Measurements from ENCODE around the gene CSPG4.
"Not testable (repeated sequence)": the region's sequence is repeated elsewhere in the genome, so short reads cannot be mapped to it uniquely, and the experiment has no call there.

DNA sequence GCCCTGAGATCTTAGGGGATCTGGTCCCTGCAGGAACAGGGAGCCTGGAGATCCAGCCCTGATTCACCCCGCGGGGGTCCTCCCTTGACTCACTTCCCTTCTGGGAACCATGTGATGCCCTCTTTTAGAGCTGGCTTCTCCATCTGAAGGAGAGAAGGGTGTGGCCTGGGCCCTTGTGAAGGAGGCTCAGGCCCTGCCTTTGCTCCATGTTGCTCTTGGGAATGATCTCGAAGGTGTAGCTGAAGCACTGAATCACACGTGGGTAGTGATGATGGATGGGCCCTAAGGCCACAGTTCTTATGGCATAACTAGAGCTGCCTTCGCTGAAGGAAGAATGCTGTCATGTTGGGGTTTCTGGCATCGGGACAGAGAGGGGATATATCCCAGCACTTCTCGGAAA, 1.2 kb downstream of the CSPG4 start:
- not testable (repeated sequence) for TF ChIP-seq EP300 (IDR thresholded peaks at IDR 0.05)
- TF ChIP-seq, protein P1, sequence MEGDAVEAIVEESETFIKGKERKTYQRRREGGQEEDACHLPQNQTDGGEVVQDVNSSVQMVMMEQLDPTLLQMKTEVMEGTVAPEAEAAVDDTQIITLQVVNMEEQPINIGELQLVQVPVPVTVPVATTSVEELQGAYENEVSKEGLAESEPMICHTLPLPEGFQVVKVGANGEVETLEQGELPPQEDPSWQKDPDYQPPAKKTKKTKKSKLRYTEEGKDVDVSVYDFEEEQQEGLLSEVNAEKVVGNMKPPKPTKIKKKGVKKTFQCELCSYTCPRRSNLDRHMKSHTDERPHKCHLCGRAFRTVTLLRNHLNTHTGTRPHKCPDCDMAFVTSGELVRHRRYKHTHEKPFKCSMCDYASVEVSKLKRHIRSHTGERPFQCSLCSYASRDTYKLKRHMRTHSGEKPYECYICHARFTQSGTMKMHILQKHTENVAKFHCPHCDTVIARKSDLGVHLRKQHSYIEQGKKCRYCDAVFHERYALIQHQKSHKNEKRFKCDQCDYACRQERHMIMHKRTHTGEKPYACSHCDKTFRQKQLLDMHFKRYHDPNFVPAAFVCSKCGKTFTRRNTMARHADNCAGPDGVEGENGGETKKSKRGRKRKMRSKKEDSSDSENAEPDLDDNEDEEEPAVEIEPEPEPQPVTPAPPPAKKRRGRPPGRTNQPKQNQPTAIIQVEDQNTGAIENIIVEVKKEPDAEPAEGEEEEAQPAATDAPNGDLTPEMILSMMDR (IDR thresholded peaks at IDR 0.05): not testable (repeated sequence)

Data from ovary (tissue), 3 donors.